NB4 (cell line): ENCODE measurements around the gene PLCB4.

Experiments
- CTCF ChIP-seq: IDR thresholded peaks from one replicate; pipeline ENCODE4 v1.5.1; 2012; ENCODE audit warnings: low read depth, low read length
- POLR2A ChIP-seq: IDR thresholded peaks from 2 replicates; pipeline ENCODE4 v1.6.1; 2011; ENCODE audit warnings: mild to moderate bottlenecking; ENCODE audit not compliant: insufficient read length; ENCODE audit errors: extremely low read depth

- TF ChIP-seq CTCF (no peak), POLR2A (no peak)
Observed at GRCh38 chr20:9223296-9223695, 154.4 kb downstream of the PLCB4 start.
